ENCODE results near the gene MVB12B.

Gene MVB12B

DNA sequence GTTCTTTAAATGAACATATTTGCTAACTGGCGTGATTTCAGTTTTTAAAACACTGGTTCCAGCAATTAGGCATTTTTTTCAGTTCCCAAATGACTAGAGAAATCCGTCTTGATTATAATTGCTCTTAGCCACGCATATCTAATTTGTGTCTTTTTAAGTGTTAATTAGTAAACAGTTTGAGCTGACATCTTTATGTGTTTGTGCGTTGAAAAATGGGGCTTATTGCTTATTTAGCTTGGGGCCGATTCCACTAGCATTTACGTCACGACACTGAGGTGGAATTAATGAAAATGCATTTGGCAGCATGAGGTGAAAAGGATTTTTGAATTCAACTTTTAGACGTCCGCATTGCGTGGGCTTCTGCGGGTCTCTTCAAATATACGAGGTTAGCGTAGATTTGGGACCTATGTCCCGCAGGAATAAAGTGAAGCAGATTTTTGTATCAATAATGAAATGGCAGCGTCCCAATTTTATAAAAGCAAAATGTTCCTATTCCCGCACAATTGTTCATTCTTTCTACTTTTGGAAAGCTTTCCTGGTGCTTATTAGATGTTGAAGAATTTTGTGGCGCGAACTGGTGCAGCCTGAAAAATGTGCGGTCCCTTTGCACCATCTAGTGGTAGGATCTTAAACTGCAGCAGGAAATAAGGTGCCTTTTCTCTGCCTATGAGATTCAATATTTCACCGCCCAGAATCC lies 164.4 kb downstream of the MVB12B start:
- peak; percentile 39 for DNase-seq (ENCODE audit: low read depth, low spot score)

GRCh38 chr9:126491568-126491879 lies 164.9 kb downstream of the MVB12B start:
- no peak for DNase-seq (ENCODE audit: low read depth, low spot score)

DNA sequence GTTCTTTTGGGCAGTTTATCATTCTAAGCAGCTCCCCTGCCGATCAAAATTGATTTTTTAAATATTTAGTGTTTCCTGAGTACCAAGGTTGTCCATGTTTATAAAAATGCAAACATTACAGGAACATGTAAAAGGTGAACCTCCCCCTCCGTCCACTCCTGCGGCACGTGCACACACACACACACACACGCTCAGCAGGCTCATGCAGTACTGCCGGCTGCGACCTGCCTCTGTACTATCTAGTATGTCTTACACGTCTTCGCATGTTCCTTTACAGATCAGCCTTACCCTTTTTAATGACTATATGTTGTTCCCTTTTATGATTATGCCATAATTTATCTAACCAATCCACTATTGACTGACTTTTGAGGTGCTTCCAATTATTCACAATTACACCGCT lies 165.3 kb downstream of the MVB12B start:
- no peak for DNase-seq (ENCODE audit: low read depth, low spot score)

DNA sequence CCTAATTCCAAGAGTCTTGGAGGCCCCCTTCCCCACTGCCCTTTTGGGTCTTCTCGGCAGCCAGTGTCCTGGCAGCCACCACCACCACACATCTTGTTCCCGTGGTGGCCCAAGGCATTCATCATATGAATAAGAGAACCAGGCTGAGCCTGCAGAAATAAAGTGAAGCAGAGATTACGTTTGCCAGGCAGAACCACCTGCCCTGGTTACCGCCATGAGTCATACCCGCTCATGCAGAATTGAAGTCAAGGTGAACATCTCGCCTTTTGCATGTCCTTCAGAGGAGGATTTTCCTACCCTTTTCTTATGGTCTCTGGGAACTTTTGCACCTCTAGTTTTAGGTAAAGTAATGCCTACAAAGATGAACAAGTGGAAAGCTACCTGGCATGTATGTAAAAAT lies 167.6 kb downstream of the MVB12B start:
- no peak for DNase-seq (ENCODE audit: low read depth, low spot score)

GRCh38 chr9:126494746-126495145 lies 168.1 kb downstream of the MVB12B start:
- no peak for DNase-seq (ENCODE audit: low read depth, low spot score)

DNA sequence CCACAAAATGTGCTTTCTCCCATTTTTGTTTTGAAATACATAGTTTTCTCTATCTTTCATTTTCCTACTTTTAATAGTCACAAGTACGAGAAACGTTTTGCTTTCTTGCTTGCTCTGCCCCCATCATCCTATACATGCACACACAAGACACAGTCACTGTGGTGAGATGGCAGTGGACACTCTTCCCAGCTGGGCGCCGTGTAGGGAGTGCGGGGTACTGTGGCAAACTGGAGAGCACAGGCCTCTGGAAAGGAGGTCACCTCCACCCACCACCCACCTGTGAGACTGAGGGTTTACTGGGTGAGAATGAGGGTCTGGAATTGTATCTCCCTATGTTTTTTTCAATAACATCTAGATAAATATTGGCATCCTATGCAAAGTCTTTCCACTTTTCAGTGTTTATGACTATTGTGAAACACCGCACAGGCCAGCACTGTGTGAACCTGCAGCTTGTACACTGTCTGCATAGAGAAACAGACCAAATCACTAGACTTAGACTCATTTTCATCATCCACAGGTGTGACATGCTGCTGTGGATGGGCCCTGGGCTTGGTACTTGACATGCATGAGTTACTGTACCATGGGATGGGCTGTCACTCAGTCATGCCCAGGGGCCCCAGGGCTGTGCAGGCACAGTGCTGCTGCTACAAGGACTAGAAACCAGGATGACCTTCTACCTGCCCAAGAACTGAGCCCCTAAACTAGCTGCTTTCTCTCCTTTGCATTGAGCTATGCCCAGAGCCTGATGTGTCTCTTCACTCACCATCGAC lies 169.0 kb downstream of the MVB12B start:
- DNase-seq (ENCODE audit: low read depth, low spot score), result no peak

GRCh38 chr9:126496181-126496576 lies 169.6 kb downstream of the MVB12B start:
- DNase-seq (ENCODE audit: low read depth, low spot score), result no peak

GRCh38 chr9:126496781-126497659 lies 170.4 kb downstream of the MVB12B start:
- DNase-seq (ENCODE audit: low read depth, low spot score), result no peak

GRCh38 chr9:126497660-126498275 lies 171.1 kb downstream of the MVB12B start:
- no peak for DNase-seq (ENCODE audit: low read depth, low spot score)

GRCh38 chr9:126498331-126498730 lies 171.7 kb downstream of the MVB12B start:
- no peak for DNase-seq (ENCODE audit: low read depth, low spot score)

DNA sequence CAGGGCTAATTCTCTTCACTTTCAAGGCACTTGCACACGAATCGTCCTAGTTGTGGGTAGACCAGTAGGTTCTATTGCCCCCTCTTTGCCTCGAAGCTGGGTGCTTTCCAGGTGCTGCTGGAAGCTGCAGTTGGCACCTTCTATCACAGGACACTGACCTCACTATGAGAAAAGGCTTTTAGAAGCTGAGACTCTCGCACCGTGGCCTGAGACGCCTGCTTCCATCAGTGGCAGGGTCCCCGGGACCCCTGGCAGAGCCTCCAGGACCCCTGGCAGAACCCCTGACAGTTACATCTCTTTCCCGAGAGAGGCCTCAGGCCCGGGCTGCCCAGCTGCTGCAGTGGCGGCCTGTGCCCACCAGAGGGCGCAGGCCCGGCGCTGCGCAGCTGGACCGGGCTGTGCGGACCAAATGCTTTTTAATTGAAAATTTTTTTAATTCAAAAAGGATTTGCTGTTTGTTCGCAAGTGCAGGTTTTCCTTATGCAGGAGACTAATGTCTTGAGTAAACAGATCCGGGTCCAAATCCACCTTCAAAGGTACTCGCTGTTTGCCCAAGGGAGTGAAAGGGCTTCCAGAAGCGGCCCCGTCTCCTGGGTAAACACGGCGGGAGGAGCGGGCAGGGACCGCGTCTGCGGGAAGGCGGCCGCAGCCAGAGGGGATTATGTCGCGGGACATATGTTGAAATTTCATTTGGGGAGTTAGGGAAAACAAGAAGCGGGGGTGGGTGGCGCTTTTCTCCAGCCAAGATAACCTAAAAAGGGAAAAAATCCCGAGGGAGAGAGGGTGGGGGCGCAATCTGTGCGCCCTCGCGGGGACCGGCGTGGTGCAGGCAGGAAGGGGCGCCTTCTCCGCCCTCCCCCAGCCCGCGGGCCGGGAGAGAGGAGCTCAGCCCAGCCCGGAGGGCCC lies 172.6 kb downstream of the MVB12B start:
- DNase-seq (ENCODE audit: low read depth, low spot score), result no peak

DNA sequence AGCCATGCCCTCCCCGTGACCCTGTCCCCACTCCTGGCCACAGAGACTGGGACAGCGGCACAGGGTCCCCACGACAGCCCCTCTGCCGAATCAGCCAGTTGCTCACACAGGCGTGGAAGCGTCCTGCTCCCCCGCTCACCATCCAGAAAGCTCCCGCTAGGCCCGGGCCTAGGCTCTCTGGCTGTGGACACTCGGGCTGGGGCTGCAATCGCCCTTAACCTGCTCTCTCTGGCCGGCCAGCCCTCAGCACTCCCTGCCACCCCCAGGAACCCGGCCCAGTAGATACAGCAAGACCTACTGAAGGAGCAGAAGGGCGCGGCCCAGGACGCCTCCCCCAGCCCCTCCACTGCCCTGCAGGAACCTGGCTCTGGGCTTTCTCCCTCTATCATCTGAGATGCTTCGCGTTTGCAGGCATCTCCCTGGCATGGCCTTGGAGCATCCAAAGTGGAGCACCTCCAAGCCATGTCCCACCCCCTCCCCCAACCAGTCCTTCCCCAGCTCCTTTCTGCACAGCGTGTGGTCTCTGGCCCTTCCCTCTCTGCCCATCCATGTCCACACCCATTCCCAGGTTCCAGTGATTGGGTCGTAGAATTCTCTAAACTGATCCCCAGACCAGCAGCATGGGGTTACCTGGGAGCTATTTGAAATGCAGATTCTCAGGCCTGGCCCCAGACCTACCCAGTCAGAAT lies 173.4 kb downstream of the MVB12B start:
- no peak for DNase-seq (ENCODE audit: low read depth, low spot score)

DNA sequence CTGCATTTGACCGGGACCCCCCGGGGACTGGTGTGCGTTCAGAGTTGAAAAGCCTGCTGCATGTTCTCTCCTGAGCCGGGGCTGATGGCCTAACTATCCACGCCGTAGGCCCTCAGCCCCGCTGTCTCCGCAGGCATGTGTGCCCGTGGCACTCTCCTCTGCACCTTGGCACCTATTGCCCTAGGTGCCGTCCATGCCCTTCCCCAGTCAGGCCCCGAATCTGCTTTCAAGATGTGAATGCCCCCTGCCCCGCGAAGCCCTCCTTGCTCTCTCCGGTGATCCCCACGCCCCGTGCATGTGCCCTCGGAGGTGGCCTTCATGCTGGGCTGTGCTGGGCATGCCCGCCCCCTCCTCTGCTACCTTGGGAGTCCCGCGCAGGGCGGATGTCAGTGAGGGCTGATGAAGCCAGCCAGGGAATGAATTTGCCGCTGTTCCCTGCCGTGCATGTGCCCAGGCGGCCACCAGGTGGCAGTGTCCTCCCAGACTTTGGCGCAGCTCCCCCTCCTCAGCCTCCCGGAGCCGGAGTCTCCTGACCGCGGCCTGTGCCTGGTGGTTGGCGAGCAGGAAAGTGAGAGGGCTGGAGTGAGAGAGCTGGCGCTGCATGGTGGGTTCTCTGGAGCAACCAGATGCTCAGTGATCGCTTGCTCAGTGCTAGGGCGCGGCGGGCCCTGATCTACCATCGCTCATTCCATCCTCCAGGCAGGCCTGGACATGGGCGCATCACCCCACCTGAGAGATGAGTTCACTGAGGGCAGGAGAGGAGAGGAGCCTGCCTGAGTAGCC lies 174.2 kb downstream of the MVB12B start:
- DNase-seq (ENCODE audit: low read depth, low spot score), result peak; percentile 32

DNA sequence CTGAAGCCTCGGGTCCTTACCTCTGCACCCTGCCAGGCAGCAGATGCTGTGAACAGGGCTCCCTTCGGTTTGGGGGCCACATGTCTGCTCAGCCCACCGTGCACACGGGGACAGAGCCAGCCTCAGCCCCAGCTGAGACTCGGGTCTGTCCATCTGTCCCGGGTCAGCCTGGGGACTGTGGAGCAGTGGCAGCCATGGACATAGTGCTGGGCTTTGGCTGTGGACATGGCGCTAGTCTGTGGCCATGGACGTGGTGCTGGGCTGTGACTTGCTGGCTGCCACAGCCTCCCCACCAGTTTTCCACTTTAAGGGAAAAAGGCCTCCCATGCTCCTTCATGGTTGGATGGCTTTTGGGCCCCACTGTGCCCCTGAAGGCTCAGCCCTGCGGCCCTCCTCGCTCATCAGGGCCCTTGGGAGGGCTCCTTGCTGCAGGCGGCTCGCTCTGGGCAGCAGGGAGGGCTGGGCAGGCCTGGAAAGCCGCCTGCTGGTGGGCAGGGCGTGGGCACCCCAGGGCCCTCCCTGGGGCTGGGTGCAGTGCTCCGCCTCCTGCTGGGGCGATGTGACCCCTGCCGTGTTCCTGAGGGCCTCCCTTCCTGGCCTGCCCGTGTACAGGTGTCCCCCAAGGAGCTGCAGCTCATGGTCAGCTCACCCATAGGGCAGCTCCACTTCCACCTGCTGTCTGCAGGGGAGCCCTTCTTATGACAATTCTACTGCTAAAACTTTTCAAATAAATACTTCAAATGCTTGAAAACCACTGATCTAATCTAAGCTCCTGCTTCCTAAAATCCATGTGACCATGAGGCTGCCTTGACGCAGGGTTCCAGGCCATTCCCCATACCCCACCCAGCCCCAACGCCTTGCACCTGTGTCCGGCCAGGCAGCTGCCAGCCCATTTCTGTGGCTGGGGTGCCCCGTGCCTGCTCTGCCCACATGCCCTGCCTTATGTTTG lies 175.0 kb downstream of the MVB12B start:
- DNase-seq (ENCODE audit: low read depth, low spot score), result no peak

- no peak for DNase-seq (ENCODE audit: low read depth, low spot score)
Measured at GRCh38 chr9:126502417-126503332, 176.0 kb downstream of the MVB12B start.

- DNase-seq (ENCODE audit: low read depth, low spot score), result no peak
Measured at GRCh38 chr9:126503333-126504085, 176.9 kb downstream of the MVB12B start.
